Ovary (tissue), 3 donors: ENCODE data around the gene MAP1LC3A.

Experiments used
- EP300 ChIP-seq: sonication (generic); formaldehyde crosslinking; IDR thresholded peaks from one replicate; pipeline ENCODE4 v1.6.1; 2017; ENCODE audit warnings: antibody characterized with exemption
- POLR2A ChIP-seq: fragments of 450-650 bp; IDR thresholded peaks from one replicate; pipeline ENCODE4 v1.6.1; 2017; ENCODE audit warnings: antibody characterized with exemption, mild to moderate bottlenecking, moderate library complexity
- TF ChIP-seq, protein P1 (sequence below), 3 donors: fragments of 450-650 bp in 2 of 3; fragments of 200-600 bp in 1 of 3; IDR thresholded peaks; one replicate each; pipeline versions ENCODE4 v1.5.1 to v1.8.0; 2016 to 2022; ENCODE audit warnings: antibody characterized with exemption in 3 of 3, mild to moderate bottlenecking in 1 of 3
- donor health status: DM: no; HTN: no; CAD: no.

DNA sequence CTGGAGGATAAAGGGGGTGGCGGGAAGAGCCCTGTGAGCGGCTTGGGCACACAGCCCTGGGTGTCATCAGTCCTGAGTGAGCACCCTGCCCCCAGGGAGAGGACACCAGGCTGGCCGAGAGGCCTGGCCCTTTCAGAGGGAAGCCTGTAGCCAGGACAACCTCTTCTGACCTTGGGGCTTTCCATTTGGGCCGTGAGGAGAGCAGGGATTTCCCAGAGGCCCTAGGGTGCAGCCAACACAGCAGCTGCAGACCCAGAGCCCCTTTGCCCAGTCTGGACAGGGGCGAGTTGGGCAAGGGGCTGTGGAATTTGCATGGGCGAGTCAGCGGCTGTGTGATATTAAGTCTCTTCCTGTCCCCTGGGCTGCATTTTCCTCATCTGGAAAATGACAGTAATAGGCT is 6.3 kb downstream of the MAP1LC3A start:
- TF ChIP-seq EP300, result no peak
- TF ChIP-seq, protein P1, sequence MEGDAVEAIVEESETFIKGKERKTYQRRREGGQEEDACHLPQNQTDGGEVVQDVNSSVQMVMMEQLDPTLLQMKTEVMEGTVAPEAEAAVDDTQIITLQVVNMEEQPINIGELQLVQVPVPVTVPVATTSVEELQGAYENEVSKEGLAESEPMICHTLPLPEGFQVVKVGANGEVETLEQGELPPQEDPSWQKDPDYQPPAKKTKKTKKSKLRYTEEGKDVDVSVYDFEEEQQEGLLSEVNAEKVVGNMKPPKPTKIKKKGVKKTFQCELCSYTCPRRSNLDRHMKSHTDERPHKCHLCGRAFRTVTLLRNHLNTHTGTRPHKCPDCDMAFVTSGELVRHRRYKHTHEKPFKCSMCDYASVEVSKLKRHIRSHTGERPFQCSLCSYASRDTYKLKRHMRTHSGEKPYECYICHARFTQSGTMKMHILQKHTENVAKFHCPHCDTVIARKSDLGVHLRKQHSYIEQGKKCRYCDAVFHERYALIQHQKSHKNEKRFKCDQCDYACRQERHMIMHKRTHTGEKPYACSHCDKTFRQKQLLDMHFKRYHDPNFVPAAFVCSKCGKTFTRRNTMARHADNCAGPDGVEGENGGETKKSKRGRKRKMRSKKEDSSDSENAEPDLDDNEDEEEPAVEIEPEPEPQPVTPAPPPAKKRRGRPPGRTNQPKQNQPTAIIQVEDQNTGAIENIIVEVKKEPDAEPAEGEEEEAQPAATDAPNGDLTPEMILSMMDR (IDR thresholded peaks at IDR 0.05), result no peak
- TF ChIP-seq POLR2A, result no peak
